Endothelial cell of umbilical vein (primary cell): ENCODE measurements around the gene ADGRG1. TPM values are rescaled to one million over a fixed set of nuclear protein-coding genes. Genes with fewer than 3 reads are reported as not detected.

Experiments
- BruUV-seq: library from RNA; stranded (reverse); fragments of 400-500 nt; replicated peaks from 2 replicates; lab custom pipeline; 2021; lab: Mats Ljungman, UMichigan
- CTCF ChIA-PET: fragments of 300-600, 350-600 bp; sonication (Branson Sonifier 250); formaldehyde crosslinking; loops from one replicate; lab custom pipeline; 2021; ENCODE audit warnings: antibody characterized with exemption, inconsistent platforms; lab: Charles Lee
- POLR2A ChIA-PET: fragments of 300-600, 350-600 bp; sonication (Branson Sonifier 250); formaldehyde crosslinking; loops from one replicate; lab custom pipeline; 2021; ENCODE audit warnings: antibody characterized with exemption, inconsistent platforms; lab: Charles Lee
- DNase-seq: peaks from one replicate; pipeline ENCODE4 v3.0.0-alpha.2; 2011; ENCODE audit warnings: low read depth, low spot score
- FAIRE-seq: peaks from 2 replicates; lab custom pipeline; 2011; peaks lifted over from hg19 to GRCh38; lab: Jason Lieb, UNC
- H2AFZ ChIP-seq: 2 replicates; pipeline ENCODE4 v1.6.0; 2012; ENCODE audit warnings: low read depth, low read length, control low read depth, inconsistent platforms
- H3K27ac ChIP-seq: 2 replicates; pipeline ENCODE4 v1.5.1; 2011; ENCODE audit warnings: low read depth, mild to moderate bottlenecking, control low read depth, low read length, moderate library complexity; ENCODE audit not compliant: insufficient read depth
- H3K27me3 ChIP-seq, 2 experiments: 2 replicates each; pipeline versions ENCODE4 v1.6.0 to v1.6.1; 2011; ENCODE audit warnings: low read length in 2 of 2, mixed read lengths in 1 of 2; ENCODE audit not compliant: control insufficient read depth in 2 of 2, insufficient read depth in 2 of 2
- H3K36me3 ChIP-seq, 2 experiments: 2 replicates in 1 of 2; 3 replicates in 1 of 2; pipeline ENCODE4 v1.5.1; 2011; ENCODE audit warnings: low read length in 2 of 2, mild to moderate bottlenecking in 1 of 2, moderate library complexity in 1 of 2; ENCODE audit not compliant: control insufficient read depth in 2 of 2, insufficient read depth in 2 of 2; ENCODE audit errors: extremely low read depth in 1 of 2
- H3K4me1 ChIP-seq: 3 replicates; pipeline ENCODE4 v1.5.1; 2011; ENCODE audit warnings: mild to moderate bottlenecking, low read length; ENCODE audit not compliant: control insufficient read depth, insufficient read depth; ENCODE audit errors: extremely low read depth
- H3K4me2 ChIP-seq: 2 replicates; pipeline ENCODE4 v1.6.1; 2011; ENCODE audit warnings: low read length, control low read depth, mixed read lengths; ENCODE audit not compliant: insufficient read depth
- H3K4me3 ChIP-seq, 3 experiments: fragments of 200-600 bp in 1 of 3; sonication (generic), shearing (Covaris generic) in 1 of 3; replicated peaks in 1 of 3; 2 replicates each; pipeline ENCODE4 v1.5.1; 2011 to 2016; ENCODE audit warnings: control low read depth in 3 of 3, low read length in 3 of 3, mild to moderate bottlenecking in 2 of 3, inconsistent platforms in 1 of 3, low read depth in 1 of 3, moderate library complexity in 1 of 3; ENCODE audit not compliant: insufficient read depth in 1 of 3
- H3K79me2 ChIP-seq: 2 replicates; pipeline ENCODE4 v1.6.0; 2012; ENCODE audit warnings: low read length, inconsistent platforms; ENCODE audit not compliant: control insufficient read depth, insufficient read depth
- H3K9ac ChIP-seq: replicated peaks from 2 replicates; pipeline ENCODE3; 2011; ENCODE audit warnings: low read length, control low read depth; ENCODE audit not compliant: insufficient read depth; ENCODE audit errors: extremely low read depth
- H3K9me1 ChIP-seq: replicated peaks from 3 replicates; pipeline ENCODE4 v1.6.0; 2011; ENCODE audit warnings: mild to moderate bottlenecking, low read length; ENCODE audit not compliant: control insufficient read depth, insufficient read depth; ENCODE audit errors: extremely low read depth
- H3K9me3 ChIP-seq: replicated peaks from 2 replicates; pipeline ENCODE4 v1.5.1; 2012; ENCODE audit warnings: low read length, inconsistent platforms; ENCODE audit not compliant: control insufficient read depth, insufficient read depth
- H4K20me1 ChIP-seq: replicated peaks from 2 replicates; pipeline ENCODE3; 2011; ENCODE audit warnings: mild to moderate bottlenecking, low read length; ENCODE audit not compliant: control insufficient read depth, insufficient read depth; ENCODE audit errors: extremely low read depth
- EZH2 ChIP-seq: IDR thresholded peaks from 2 replicates; pipeline ENCODE4 v1.6.1; 2012; ENCODE audit warnings: borderline replicate concordance, low read depth, mild to moderate bottlenecking, moderate library complexity, low read length, inconsistent platforms; ENCODE audit not compliant: severe bottlenecking
- FOS ChIP-seq: IDR thresholded peaks from 2 replicates; pipeline ENCODE4 v1.6.1; 2011; ENCODE audit warnings: mild to moderate bottlenecking, low read length, moderate library complexity, borderline replicate concordance; ENCODE audit not compliant: insufficient read depth
- GATA2 ChIP-seq: IDR thresholded peaks from 2 replicates; pipeline ENCODE4 v1.7.0; 2011; ENCODE audit warnings: low read depth, mild to moderate bottlenecking, moderate library complexity, mixed read lengths, low read length; ENCODE audit not compliant: insufficient read length, insufficient read depth
- JUN ChIP-seq: IDR thresholded peaks from 2 replicates; pipeline ENCODE4 v1.6.1; 2011; ENCODE audit warnings: borderline replicate concordance, low read depth; ENCODE audit not compliant: insufficient read length, insufficient read depth
- MYC ChIP-seq: IDR thresholded peaks from one replicate; pipeline ENCODE4 v1.6.1; 2011; ENCODE audit warnings: mild to moderate bottlenecking, low read depth, low read length
- POLR2A ChIP-seq: IDR thresholded peaks from 2 replicates; pipeline ENCODE4 v1.6.1; 2012; ENCODE audit warnings: low read depth, mild to moderate bottlenecking, control low read depth, low read length
- POLR2AphosphoS5 ChIP-seq: IDR thresholded peaks from 2 replicates; pipeline ENCODE4 v1.6.1; 2012; ENCODE audit warnings: low read depth, mild to moderate bottlenecking, control low read depth, low read length, moderate library complexity; ENCODE audit not compliant: insufficient read depth
- dilution Hi-C: fragments of 300-500 bp; cut with MboI; formaldehyde crosslinking; loops from one replicate; pipeline ENCODE4 v1.15.0; 2019; ENCODE audit warnings: low sequenced_read_pairs; ENCODE audit not compliant: extremely low pct_ligation_motif_present
- intact Hi-C: fragments of 100-400 bp; cut with micrococcal nuclease; formaldehyde crosslinking; loops from one replicate; pipeline ENCODE4 v1.10.0; 2022
- polyA plus RNA-seq, 4 experiments: library from polyadenylated mRNA; depleted of rRNA in 3 of 4; stranded (reverse) in 3 of 4; unstranded in 1 of 4; fragments of >200 nt; gene quantifications; 2 replicates each; pipeline versions ENCODE4 v1.2.1 to v1.2.3, GENCODE V29; 2011 to 2012; ENCODE audit warnings: missing spikeins in 1 of 4
- total RNA-seq: library from RNA; stranded (reverse); gene quantifications from 2 replicates; pipeline ENCODE4 v1.2.3, GENCODE V29; 2021
- TF ChIP-seq, protein P1 (sequence below), 2 donors: IDR thresholded peaks; 1 replicate in 1 of 2; 2 replicates in 1 of 2; pipeline ENCODE4 v1.5.1; 2011; ENCODE audit warnings: low read length in 2 of 2, mild to moderate bottlenecking in 2 of 2, moderate library complexity in 2 of 2, control low read depth in 1 of 2, inconsistent platforms in 1 of 2, low read depth in 1 of 2; ENCODE audit not compliant: insufficient read depth in 1 of 2; ENCODE audit errors: extremely low read depth in 1 of 2
- TF ChIP-seq, protein P2 (sequence below): IDR thresholded peaks from 2 replicates; pipeline ENCODE4 v1.6.1; 2011; ENCODE audit not compliant: insufficient read depth, insufficient read length

ADGRG1 gene
- total and polyA plus RNA-seq, 2 donors (not counting 3 experiments of a cell fraction or from before 2014, with no cell fraction given): 45.6 to 92.5 TPM

DNA sequence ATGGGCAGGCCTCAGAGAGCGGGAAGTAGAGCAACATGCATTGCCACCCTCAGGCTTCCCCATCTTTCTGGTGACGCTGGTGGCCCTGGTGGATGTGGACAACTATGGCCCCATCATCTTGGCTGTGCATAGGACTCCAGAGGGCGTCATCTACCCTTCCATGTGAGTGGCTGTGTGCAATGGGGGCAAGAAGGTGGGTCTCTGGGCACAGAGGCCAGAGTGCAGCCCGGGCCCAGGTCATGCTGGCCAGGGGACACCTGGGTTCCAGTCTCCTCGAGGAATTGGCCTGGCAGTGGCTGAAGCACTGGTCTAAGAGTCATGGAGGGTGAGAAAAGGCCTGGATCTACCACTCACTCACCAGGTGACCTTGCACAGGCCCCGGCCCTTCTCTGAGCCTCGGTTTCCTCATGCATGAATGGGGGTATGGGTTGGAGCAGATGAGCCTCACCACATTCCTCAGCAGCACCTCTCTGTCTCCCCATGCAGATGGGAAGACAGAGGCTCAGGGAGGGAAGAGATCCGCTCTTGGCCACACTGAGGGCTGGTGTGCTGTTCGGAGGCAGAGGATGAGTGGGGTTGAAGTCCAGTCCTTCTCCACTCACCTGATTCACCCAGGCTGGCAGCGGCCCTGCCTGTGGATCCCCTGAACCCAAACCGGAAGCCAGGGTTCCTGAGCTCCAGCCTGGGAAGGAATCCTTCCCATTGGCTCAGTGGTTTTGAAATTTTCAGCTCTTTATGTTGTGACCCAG is 32.5 kb downstream of the ADGRG1 start:
- intact Hi-C loops: no loop called here
- FAIRE-seq: no peak
- POLR2A ChIA-PET: no interaction called here

DNA sequence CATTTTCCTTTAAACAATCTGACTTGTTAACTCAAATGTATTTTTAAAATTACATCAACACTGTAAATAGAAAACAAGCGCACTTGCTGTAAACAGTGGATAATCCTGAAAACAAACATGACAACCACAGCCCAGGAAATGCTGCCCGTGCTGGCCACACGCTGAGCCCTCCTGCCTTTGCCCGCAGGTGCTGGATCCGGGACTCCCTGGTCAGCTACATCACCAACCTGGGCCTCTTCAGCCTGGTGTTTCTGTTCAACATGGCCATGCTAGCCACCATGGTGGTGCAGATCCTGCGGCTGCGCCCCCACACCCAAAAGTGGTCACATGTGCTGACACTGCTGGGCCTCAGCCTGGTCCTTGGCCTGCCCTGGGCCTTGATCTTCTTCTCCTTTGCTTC is 33.1 kb downstream of the ADGRG1 start:
- H2AFZ ChIP-seq: no peak overlapping the region

More for the DNA sequence above, 32.5 kb downstream of the ADGRG1 start:
- CTCF ChIA-PET: interaction anchor here (1.0 to 1.5 kb wide), 2 partner anchors 17 to 203 kb away, joined by 3 read pairs; no protein-coding TSS in a partner anchor
- no peak for DNase-seq
- Histone ChIP-seq H3K9ac (no peak overlapping the region), H3K27me3 (no peaks in the 10 kb centered on the region), H3K9me3 (no peaks in the 10 kb centered on the region), H3K9me1 (no peaks in the 10 kb centered on the region), H3K79me2 (no peaks in the 10 kb centered on the region), H3K4me1 (no peaks in the 10 kb centered on the region), H4K20me1 (no peaks in the 10 kb centered on the region), H3K4me2 (no peak overlapping the region), H2AFZ (no peak overlapping the region), H3K27ac (no peak overlapping the region), H3K36me3 (peaks cover 2 to 3% of the 10 kb centered on the region in 2 experiments), H3K4me3 (no peak overlapping the region)
- dilution Hi-C loops: no loop called here
- TF ChIP-seq POLR2AphosphoS5: no peak
- no peak for TF ChIP-seq POLR2A
- no TSS peak for BruUV-seq

More for the DNA sequence above, 33.1 kb downstream of the ADGRG1 start:
- Histone ChIP-seq H3K9ac (no peak overlapping the region), H3K36me3 (peaks cover 2 to 3% of the 10 kb centered on the region in 2 experiments), H3K9me3 (no peaks in the 10 kb centered on the region), H4K20me1 (no peaks in the 10 kb centered on the region), H3K27ac (no peak overlapping the region), H3K79me2 (no peaks in the 10 kb centered on the region), H3K4me3 (no peak overlapping the region), H3K9me1 (no peaks in the 10 kb centered on the region), H3K4me2 (no peak overlapping the region), H3K4me1 (no peaks in the 10 kb centered on the region), H3K27me3 (no peaks in the 10 kb centered on the region)
- intact Hi-C loops: no loop called here
- no TSS peak for BruUV-seq
- DNase-seq: no peak
- CTCF ChIA-PET: interaction anchor here (1.0 to 1.5 kb wide), 2 partner anchors 18 to 202 kb away, joined by 3 read pairs; no protein-coding TSS in a partner anchor
- TF ChIP-seq JUN (no peak), EZH2 (no peak), POLR2AphosphoS5 (no peak), POLR2A (no peak), MYC (no peak), GATA2 (no peak), FOS (no peak)
- TF ChIP-seq, protein P1, sequence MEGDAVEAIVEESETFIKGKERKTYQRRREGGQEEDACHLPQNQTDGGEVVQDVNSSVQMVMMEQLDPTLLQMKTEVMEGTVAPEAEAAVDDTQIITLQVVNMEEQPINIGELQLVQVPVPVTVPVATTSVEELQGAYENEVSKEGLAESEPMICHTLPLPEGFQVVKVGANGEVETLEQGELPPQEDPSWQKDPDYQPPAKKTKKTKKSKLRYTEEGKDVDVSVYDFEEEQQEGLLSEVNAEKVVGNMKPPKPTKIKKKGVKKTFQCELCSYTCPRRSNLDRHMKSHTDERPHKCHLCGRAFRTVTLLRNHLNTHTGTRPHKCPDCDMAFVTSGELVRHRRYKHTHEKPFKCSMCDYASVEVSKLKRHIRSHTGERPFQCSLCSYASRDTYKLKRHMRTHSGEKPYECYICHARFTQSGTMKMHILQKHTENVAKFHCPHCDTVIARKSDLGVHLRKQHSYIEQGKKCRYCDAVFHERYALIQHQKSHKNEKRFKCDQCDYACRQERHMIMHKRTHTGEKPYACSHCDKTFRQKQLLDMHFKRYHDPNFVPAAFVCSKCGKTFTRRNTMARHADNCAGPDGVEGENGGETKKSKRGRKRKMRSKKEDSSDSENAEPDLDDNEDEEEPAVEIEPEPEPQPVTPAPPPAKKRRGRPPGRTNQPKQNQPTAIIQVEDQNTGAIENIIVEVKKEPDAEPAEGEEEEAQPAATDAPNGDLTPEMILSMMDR (IDR thresholded peaks at IDR 0.05; ENCODE audit: extremely low read depth in 1 of 2, insufficient read depth in 1 of 2, low read depth in 1 of 2, low read length in 2 of 2): no peak
- TF ChIP-seq, protein P2, sequence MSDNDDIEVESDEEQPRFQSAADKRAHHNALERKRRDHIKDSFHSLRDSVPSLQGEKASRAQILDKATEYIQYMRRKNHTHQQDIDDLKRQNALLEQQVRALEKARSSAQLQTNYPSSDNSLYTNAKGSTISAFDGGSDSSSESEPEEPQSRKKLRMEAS: no peak
- POLR2A ChIA-PET: no interaction called here
- dilution Hi-C loops: no loop called here
- no peak for FAIRE-seq
